ENCODE results near the gene GADL1.

GADL1 gene

GRCh38 chr3:30713885-30714503 is 180.5 kb downstream of the GADL1 start:
- no peak for DNase-seq

GRCh38 chr3:30712991-30713390 is 181.5 kb downstream of the GADL1 start:
- no peak for DNase-seq

- DNase-seq, result no peak
These were observed 182.6 kb downstream of the GADL1 start for GRCh38 chr3:30711867-30712266.

GRCh38 chr3:30711151-30711550 is 183.3 kb downstream of the GADL1 start:
- no peak for DNase-seq

- DNase-seq, result no peak
These were observed 184.4 kb downstream of the GADL1 start for GRCh38 chr3:30710017-30710416.

GRCh38 chr3:30708472-30708871 is 186.0 kb downstream of the GADL1 start:
- DNase-seq, result no peak

GRCh38 chr3:30707825-30708224 is 186.6 kb downstream of the GADL1 start:
- DNase-seq, result no peak

GRCh38 chr3:30704931-30705890 is 189.2 kb downstream of the GADL1 start:
- DNase-seq, result no peak

GRCh38 chr3:30702828-30703397 is 191.5 kb downstream of the GADL1 start:
- DNase-seq, result no peak

- DNase-seq, result no peak
These were observed 192.2 kb downstream of the GADL1 start for GRCh38 chr3:30702038-30702827.

GRCh38 chr3:30700702-30701321 is 193.6 kb downstream of the GADL1 start:
- no peak for DNase-seq

- DNase-seq, result no peak
These were observed 194.5 kb downstream of the GADL1 start for GRCh38 chr3:30699927-30700326.

GRCh38 chr3:30698549-30698948 is 195.9 kb downstream of the GADL1 start:
- no peak for DNase-seq

- DNase-seq, result no peak
These were observed 197.6 kb downstream of the GADL1 start for GRCh38 chr3:30696896-30697295.

GRCh38 chr3:30696403-30696819 is 198.1 kb downstream of the GADL1 start:
- DNase-seq, result no peak

GRCh38 chr3:30695302-30696061 is 199.0 kb downstream of the GADL1 start:
- DNase-seq, result no peak

GRCh38 chr3:30694668-30695067 is 199.8 kb downstream of the GADL1 start:
- DNase-seq, result no peak

GRCh38 chr3:30694148-30694547 is 200.3 kb downstream of the GADL1 start:
- no peak for DNase-seq

GRCh38 chr3:30693470-30694120 is 200.9 kb downstream of the GADL1 start:
- peak; percentile 2 for DNase-seq

- no peak for DNase-seq
These were observed 201.8 kb downstream of the GADL1 start for GRCh38 chr3:30692498-30693130.

- no peak for DNase-seq
These were observed 202.5 kb downstream of the GADL1 start for GRCh38 chr3:30691944-30692343.
